OCI-LY1 (cell line): ENCODE data around the gene EDA.

Experiments
- H2AFZ ChIP-seq: fragments of 200-600 bp; sonication (generic), shearing (Covaris generic); 2 replicates; pipeline ENCODE4 v1.6.0; 2014; ENCODE audit warnings: antibody characterized with exemption, mild to moderate bottlenecking, low read length
- H3F3A ChIP-seq: fragments of 200-600 bp; sonication (generic), shearing (Covaris generic); 2 replicates; pipeline ENCODE4 v1.6.0; 2014; ENCODE audit warnings: mild to moderate bottlenecking, antibody characterized with exemption, low read length, moderate library complexity; ENCODE audit not compliant: insufficient read depth
- H3K27ac ChIP-seq: fragments of 200-600 bp; sonication (generic); 2 replicates; pipeline ENCODE4 v1.5.1; 2014; ENCODE audit warnings: low read length, mixed run types, mild to moderate bottlenecking, low read depth; ENCODE audit not compliant: poor library complexity, severe bottlenecking
- H3K27me3 ChIP-seq: fragments of 200-600 bp; sonication (generic); 2 replicates; pipeline ENCODE4 v1.6.0; 2014; ENCODE audit warnings: antibody characterized with exemption, mild to moderate bottlenecking, low read length, moderate library complexity; ENCODE audit not compliant: insufficient read depth
- H3K36me3 ChIP-seq: fragments of 200-600 bp; sonication (generic); 2 replicates; pipeline ENCODE4 v1.6.1; 2014; ENCODE audit warnings: mild to moderate bottlenecking, antibody characterized with exemption, low read length, moderate library complexity, mixed read lengths; ENCODE audit not compliant: insufficient read depth
- H3K4me1 ChIP-seq: fragments of 200-600 bp; sonication (generic); 2 replicates; pipeline ENCODE4 v1.5.1; 2014; ENCODE audit warnings: mild to moderate bottlenecking, low read length, moderate library complexity; ENCODE audit not compliant: insufficient read depth, severe bottlenecking
- H3K4me2 ChIP-seq: fragments of 200-600 bp; sonication (generic), shearing (Covaris generic); 2 replicates; pipeline ENCODE4 v1.6.1; 2014; ENCODE audit warnings: low read length
- H3K4me3 ChIP-seq: fragments of 200-600 bp; sonication (generic); 2 replicates; pipeline ENCODE4 v1.5.1; 2014; ENCODE audit warnings: low read length, low read depth, mild to moderate bottlenecking, mixed read lengths; ENCODE audit not compliant: poor library complexity, severe bottlenecking
- H3K79me2 ChIP-seq: fragments of 200-600 bp; shearing (Covaris generic); 2 replicates; pipeline ENCODE4 v1.6.1; 2016; ENCODE audit warnings: mixed run types, low read length, mixed read lengths; ENCODE audit not compliant: insufficient read depth
- H3K9ac ChIP-seq: fragments of 200-600 bp; sonication (generic), shearing (Covaris generic); 2 replicates; pipeline ENCODE4 v1.6.1; 2014; ENCODE audit warnings: mild to moderate bottlenecking, low read length, mixed read lengths
- H3K9me2 ChIP-seq: fragments of 200-600 bp; sonication (generic), shearing (Covaris generic); 2 replicates; pipeline ENCODE4 v1.6.1; 2014; ENCODE audit warnings: low read depth, mild to moderate bottlenecking, low read length, mixed read lengths
- H3K9me3 ChIP-seq: fragments of 200-600 bp; shearing (Covaris generic); 2 replicates; pipeline ENCODE4 v1.6.1; 2014; ENCODE audit warnings: low read length, mixed read lengths
- H4K20me1 ChIP-seq: fragments of 200-600 bp; sonication (generic), shearing (Covaris generic); 2 replicates; pipeline ENCODE4 v1.6.0; 2016; ENCODE audit warnings: mild to moderate bottlenecking, low read length; ENCODE audit not compliant: insufficient read depth
- EZH2 ChIP-seq: fragments of 200-600 bp; sonication (generic), shearing (Covaris generic); IDR thresholded peaks from 2 replicates; pipeline ENCODE4 v1.8.0; 2017; ENCODE audit warnings: borderline replicate concordance, mixed run types, mild to moderate bottlenecking, antibody characterized with exemption, low read length, moderate library complexity, mixed read lengths
- TF ChIP-seq, protein P1 (sequence below): fragments of 200-600 bp; sonication (generic), shearing (Covaris generic); IDR thresholded peaks from 2 replicates; pipeline ENCODE4 v1.5.1; 2017; ENCODE audit warnings: mild to moderate bottlenecking, antibody characterized with exemption, low read length, moderate library complexity, mixed read lengths

The EDA gene

DNA sequence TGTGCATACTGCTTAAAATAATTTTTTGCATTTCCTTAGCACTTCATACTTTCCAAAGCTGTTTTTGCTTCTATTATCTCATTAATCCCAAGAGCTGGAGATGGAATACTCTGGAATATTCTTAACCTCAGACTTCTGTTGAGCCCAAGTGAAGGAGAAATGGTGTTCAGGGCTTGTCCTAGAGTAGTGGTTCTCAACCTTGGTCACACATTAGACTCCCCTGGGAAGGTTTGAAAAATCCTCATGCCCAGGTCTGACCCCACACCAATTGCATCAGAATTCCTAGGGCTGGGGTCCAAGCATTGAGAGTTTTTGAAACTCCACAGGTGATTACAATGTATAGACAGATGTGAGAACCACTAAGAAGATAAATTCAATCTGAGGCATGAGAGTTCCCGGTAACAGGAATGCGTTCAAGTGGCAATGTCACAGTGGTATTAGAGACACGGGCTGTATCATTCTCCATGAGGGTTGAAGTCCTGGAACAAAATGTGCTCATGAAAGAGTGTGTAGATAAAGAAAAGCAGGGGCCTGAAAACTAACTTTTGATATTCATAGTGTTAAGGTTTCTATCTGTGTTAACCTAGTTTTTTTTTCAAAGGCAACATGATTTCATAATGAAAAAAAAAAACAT is 385.9 kb downstream of the EDA start:
- no peaks in the 10 kb centered on the region for H3F3A ChIP-seq
- no peak overlapping the region for H3K4me3 ChIP-seq
- H3K4me1 ChIP-seq, result no peaks in the 10 kb centered on the region
- no peaks in the 10 kb centered on the region for H3K9me2 ChIP-seq
- TF ChIP-seq, protein P1, sequence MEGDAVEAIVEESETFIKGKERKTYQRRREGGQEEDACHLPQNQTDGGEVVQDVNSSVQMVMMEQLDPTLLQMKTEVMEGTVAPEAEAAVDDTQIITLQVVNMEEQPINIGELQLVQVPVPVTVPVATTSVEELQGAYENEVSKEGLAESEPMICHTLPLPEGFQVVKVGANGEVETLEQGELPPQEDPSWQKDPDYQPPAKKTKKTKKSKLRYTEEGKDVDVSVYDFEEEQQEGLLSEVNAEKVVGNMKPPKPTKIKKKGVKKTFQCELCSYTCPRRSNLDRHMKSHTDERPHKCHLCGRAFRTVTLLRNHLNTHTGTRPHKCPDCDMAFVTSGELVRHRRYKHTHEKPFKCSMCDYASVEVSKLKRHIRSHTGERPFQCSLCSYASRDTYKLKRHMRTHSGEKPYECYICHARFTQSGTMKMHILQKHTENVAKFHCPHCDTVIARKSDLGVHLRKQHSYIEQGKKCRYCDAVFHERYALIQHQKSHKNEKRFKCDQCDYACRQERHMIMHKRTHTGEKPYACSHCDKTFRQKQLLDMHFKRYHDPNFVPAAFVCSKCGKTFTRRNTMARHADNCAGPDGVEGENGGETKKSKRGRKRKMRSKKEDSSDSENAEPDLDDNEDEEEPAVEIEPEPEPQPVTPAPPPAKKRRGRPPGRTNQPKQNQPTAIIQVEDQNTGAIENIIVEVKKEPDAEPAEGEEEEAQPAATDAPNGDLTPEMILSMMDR, result no peak
- no peak for TF ChIP-seq EZH2
- H3K9me3 ChIP-seq, result no peaks in the 10 kb centered on the region
- H3K9ac ChIP-seq, result no peak overlapping the region
- H4K20me1 ChIP-seq, result no peaks in the 10 kb centered on the region
- no peaks in the 10 kb centered on the region for H3K27me3 ChIP-seq
- H3K4me2 ChIP-seq, result no peak overlapping the region
- H3K36me3 ChIP-seq, result no peaks in the 10 kb centered on the region
- H3K79me2 ChIP-seq, result no peaks in the 10 kb centered on the region
- H3K27ac ChIP-seq, result no peak overlapping the region
- no peak overlapping the region for H2AFZ ChIP-seq

DNA sequence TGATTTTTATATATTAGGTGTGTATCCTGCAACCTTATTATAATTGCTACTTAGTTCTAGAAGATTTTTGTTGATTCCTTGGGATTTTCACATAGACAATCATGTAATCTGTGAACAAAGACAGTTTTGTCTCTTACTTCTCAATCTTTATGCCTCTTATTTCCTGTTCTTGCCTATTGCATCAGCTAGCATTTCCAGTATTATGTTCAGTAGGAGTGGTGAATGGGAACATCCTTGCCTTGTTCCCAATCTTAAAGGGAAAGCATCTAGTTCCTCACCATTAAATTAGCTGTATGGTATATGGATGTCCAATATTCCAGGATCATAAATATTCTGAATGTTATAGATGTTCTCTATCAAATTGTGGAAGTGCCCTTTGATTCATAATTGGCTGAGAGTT is 392.0 kb downstream of the EDA start:
- H3K27me3 ChIP-seq, result no peaks in the 10 kb centered on the region

DNA sequence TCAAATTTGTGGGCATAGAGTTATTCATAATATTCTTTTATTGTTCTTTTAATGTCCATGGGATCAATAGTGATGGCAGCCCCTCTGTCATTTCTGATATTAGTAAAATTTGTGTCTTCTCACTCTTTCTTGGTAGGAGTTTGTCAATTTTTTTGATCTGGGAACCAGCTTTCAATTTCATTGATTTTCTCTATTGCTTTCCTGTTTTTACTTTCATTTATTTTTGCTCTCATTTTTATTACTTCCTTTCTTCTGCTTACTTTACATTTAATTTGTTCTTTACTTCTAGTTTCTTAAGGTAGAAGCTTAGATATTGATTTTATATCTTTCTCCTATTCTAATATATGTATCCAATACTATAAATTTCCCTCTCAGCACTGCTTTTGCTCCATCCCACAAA is 393.1 kb downstream of the EDA start:
- Histone ChIP-seq H3K4me3 (no peak overlapping the region), H3K27me3 (no peaks in the 10 kb centered on the region), H3K4me2 (no peak overlapping the region), H3K9me2 (no peaks in the 10 kb centered on the region), H2AFZ (no peak overlapping the region), H3K36me3 (no peaks in the 10 kb centered on the region), H4K20me1 (no peaks in the 10 kb centered on the region), H3K27ac (no peak overlapping the region), H3K9ac (no peak overlapping the region), H3K4me1 (no peaks in the 10 kb centered on the region), H3F3A (no peaks in the 10 kb centered on the region), H3K79me2 (no peaks in the 10 kb centered on the region), H3K9me3 (no peaks in the 10 kb centered on the region)
- TF ChIP-seq, protein P1, result no peak
- no peak for TF ChIP-seq EZH2

More for the DNA sequence above, 392.0 kb downstream of the EDA start:
- H3K9ac ChIP-seq, result no peak overlapping the region
- H3K27ac ChIP-seq, result no peak overlapping the region
- H4K20me1 ChIP-seq, result no peaks in the 10 kb centered on the region
- no peaks in the 10 kb centered on the region for H3F3A ChIP-seq
- no peaks in the 10 kb centered on the region for H3K9me3 ChIP-seq
- no peaks in the 10 kb centered on the region for H3K79me2 ChIP-seq
- H3K4me1 ChIP-seq, result no peaks in the 10 kb centered on the region
- no peaks in the 10 kb centered on the region for H3K36me3 ChIP-seq
- no peak overlapping the region for H3K4me2 ChIP-seq
- TF ChIP-seq, protein P1, result no peak
- no peak for TF ChIP-seq EZH2
- H3K9me2 ChIP-seq, result no peaks in the 10 kb centered on the region
- no peak overlapping the region for H2AFZ ChIP-seq
- H3K4me3 ChIP-seq, result no peak overlapping the region
